ENCODE measurements around the gene PSMB7.

Gene PSMB7

DNA sequence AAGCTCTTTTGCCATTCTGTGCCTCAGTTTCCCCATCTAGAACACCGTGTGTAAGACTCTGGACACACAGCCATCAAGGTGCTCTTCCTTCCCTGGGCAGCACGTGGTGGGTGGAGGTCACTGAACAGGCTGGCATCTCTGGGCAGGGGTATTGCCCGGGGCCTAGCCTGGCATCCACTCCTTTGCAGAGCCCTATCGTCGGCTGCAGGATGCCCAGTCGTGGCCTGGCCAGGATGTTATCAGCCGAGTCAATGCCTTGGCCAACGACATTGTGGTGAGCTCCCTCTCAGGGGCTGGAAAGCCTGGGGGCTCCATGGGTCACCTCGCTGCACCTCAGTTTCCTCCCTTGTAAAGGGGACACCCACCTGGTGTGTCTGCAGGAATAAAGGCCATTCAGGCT lies 39.1 kb upstream of the PSMB7 start:
- no peak overlapping the region for H3K23ac ChIP-seq (ENCODE audit: low read length in 2 of 2)
- H3K9me3 ChIP-seq (ENCODE audit: control insufficient read depth, low read length) = no peaks in the 10 kb centered on the region
- H2BK15ac ChIP-seq (ENCODE audit: low read depth, poor library complexity, severe bottlenecking) = no peak overlapping the region
- no peak overlapping the region for H3K4me3 ChIP-seq (ENCODE audit: insufficient read depth in 1 of 2, low read depth in 1 of 2, low read length in 2 of 2)
- no peak for DNase-seq
- H3K18ac ChIP-seq (ENCODE audit: low read depth in 1 of 2, low read length in 2 of 2) = no peak overlapping the region
- H2AK5ac ChIP-seq (ENCODE audit: low read length, severe bottlenecking) = no peak overlapping the region
- no peaks in the 10 kb centered on the region for H3K79me1 ChIP-seq (replicated peaks; ENCODE audit: low read length, poor library complexity, severe bottlenecking)
- no peak overlapping the region for H4K8ac ChIP-seq (ENCODE audit: low read length)
- H3K27me3 ChIP-seq (ENCODE audit: control insufficient read depth in 1 of 2, insufficient read depth in 1 of 2, low read length in 2 of 2) = peaks cover 58 to 81% of the 10 kb centered on the region in 2 experiments
- no peak overlapping the region for H4K91ac ChIP-seq (ENCODE audit: low read length)
- WGBS = 91% methylated on average over 9 of the region's 9 CpGs
- H2BK12ac ChIP-seq (ENCODE audit: low read length in 2 of 2) = no peak overlapping the region
- peaks cover 0 to 2% of the 10 kb centered on the region in 2 experiments for H3K36me3 ChIP-seq (ENCODE audit: control insufficient read depth in 1 of 2, insufficient read depth in 2 of 2, low read depth in 1 of 2, low read length in 2 of 2)
- H3K14ac ChIP-seq (ENCODE audit: low read length in 2 of 2) = no peak overlapping the region
- H3K4me2 ChIP-seq (ENCODE audit: low read length, poor library complexity, severe bottlenecking) = no peak overlapping the region
- H2BK120ac ChIP-seq (ENCODE audit: low read depth, low read length) = no peak overlapping the region
- no peak overlapping the region for H2BK5ac ChIP-seq (ENCODE audit: low read depth, low read length, poor library complexity, severe bottlenecking)
- no peak overlapping the region for H3K4ac ChIP-seq (ENCODE audit: low read depth in 1 of 2, low read length in 2 of 2)
- no peak overlapping the region for H2AFZ ChIP-seq (ENCODE audit: low read depth, low read length)
- H3K27ac ChIP-seq (ENCODE audit: low read length, poor library complexity, severe bottlenecking) = no peak overlapping the region
- H3K9ac ChIP-seq (ENCODE audit: low read length) = no peak overlapping the region
- peaks cover 16% of the 10 kb centered on the region for H3K4me1 ChIP-seq (ENCODE audit: control insufficient read depth, insufficient read depth, low read depth, low read length)

GRCh38 chr9:124453586-124454191 lies 38.4 kb upstream of the PSMB7 start:
- H2BK5ac ChIP-seq (ENCODE audit: low read depth, low read length, poor library complexity, severe bottlenecking) = no peak overlapping the region
- H3K4me3 ChIP-seq (ENCODE audit: insufficient read depth in 1 of 2, low read depth in 1 of 2, low read length in 2 of 2) = no peak overlapping the region
- no peaks in the 10 kb centered on the region for H3K79me1 ChIP-seq (replicated peaks; ENCODE audit: low read length, poor library complexity, severe bottlenecking)
- peaks cover 16% of the 10 kb centered on the region for H3K4me1 ChIP-seq (ENCODE audit: control insufficient read depth, insufficient read depth, low read depth, low read length)
- no peak overlapping the region for H3K23ac ChIP-seq (ENCODE audit: low read length in 2 of 2)
- DNase-seq = no peak
- no peak overlapping the region for H2BK120ac ChIP-seq (ENCODE audit: low read depth, low read length)
- no peak overlapping the region for H3K4ac ChIP-seq (ENCODE audit: low read depth in 1 of 2, low read length in 2 of 2)
- no peak overlapping the region for H3K27ac ChIP-seq (ENCODE audit: low read length, poor library complexity, severe bottlenecking)
- WGBS = 32% methylated on average over 32 of the region's 35 CpGs
- no peak overlapping the region for H2BK15ac ChIP-seq (ENCODE audit: low read depth, poor library complexity, severe bottlenecking)
- peak overlapping the region; percentile 12 for H3K4me2 ChIP-seq (ENCODE audit: low read length, poor library complexity, severe bottlenecking)
- H2AFZ ChIP-seq (ENCODE audit: low read depth, low read length) = no peak overlapping the region
- H3K36me3 ChIP-seq (ENCODE audit: control insufficient read depth in 1 of 2, insufficient read depth in 2 of 2, low read depth in 1 of 2, low read length in 2 of 2) = peaks cover 0 to 2% of the 10 kb centered on the region in 2 experiments
- no peak overlapping the region for H3K14ac ChIP-seq (ENCODE audit: low read length in 2 of 2)
- H3K9me3 ChIP-seq (ENCODE audit: control insufficient read depth, low read length) = no peaks in the 10 kb centered on the region
- peaks cover 61 to 77% of the 10 kb centered on the region in 2 experiments for H3K27me3 ChIP-seq (ENCODE audit: control insufficient read depth in 1 of 2, insufficient read depth in 1 of 2, low read length in 2 of 2)
- H2BK12ac ChIP-seq (ENCODE audit: low read length in 2 of 2) = no peak overlapping the region
- no peak overlapping the region for H4K8ac ChIP-seq (ENCODE audit: low read length)
- no peak overlapping the region for H2AK5ac ChIP-seq (ENCODE audit: low read length, severe bottlenecking)
- no peak overlapping the region for H4K91ac ChIP-seq (ENCODE audit: low read length)
- H3K9ac ChIP-seq (ENCODE audit: low read length) = no peak overlapping the region
- no peak overlapping the region for H3K18ac ChIP-seq (ENCODE audit: low read depth in 1 of 2, low read length in 2 of 2)

- Histone ChIP-seq H3K4ac (ENCODE audit: low read depth in 1 of 2, low read length in 2 of 2) (no peak overlapping the region), H3K4me3 (ENCODE audit: insufficient read depth in 1 of 2, low read depth in 1 of 2, low read length in 2 of 2) (peak overlapping the region in 1 of 2 experiments; percentile 11), H3K23ac (ENCODE audit: low read length in 2 of 2) (peak overlapping the region in 1 of 2 experiments; percentile 63), H2BK5ac (ENCODE audit: low read depth, low read length, poor library complexity, severe bottlenecking) (no peak overlapping the region), H2BK120ac (ENCODE audit: low read depth, low read length) (no peak overlapping the region), H3K36me3 (ENCODE audit: control insufficient read depth in 1 of 2, insufficient read depth in 2 of 2, low read depth in 1 of 2, low read length in 2 of 2) (peaks cover 0 to 2% of the 10 kb centered on the region in 2 experiments), H3K27me3 (ENCODE audit: control insufficient read depth in 1 of 2, insufficient read depth in 1 of 2, low read length in 2 of 2) (peaks cover 64 to 72% of the 10 kb centered on the region in 2 experiments), H3K18ac (ENCODE audit: low read depth in 1 of 2, low read length in 2 of 2) (no peak overlapping the region), H2BK12ac (ENCODE audit: low read length in 2 of 2) (no peak overlapping the region), H3K79me1 (replicated peaks; ENCODE audit: low read length, poor library complexity, severe bottlenecking) (no peaks in the 10 kb centered on the region), H3K27ac (ENCODE audit: low read length, poor library complexity, severe bottlenecking) (no peak overlapping the region), H4K8ac (ENCODE audit: low read length) (no peak overlapping the region), H2AK5ac (ENCODE audit: low read length, severe bottlenecking) (no peak overlapping the region), H2BK15ac (ENCODE audit: low read depth, poor library complexity, severe bottlenecking) (no peak overlapping the region), H4K91ac (ENCODE audit: low read length) (peak overlapping the region; percentile 31), H2AFZ (ENCODE audit: low read depth, low read length) (no peak overlapping the region), H3K14ac (ENCODE audit: low read length in 2 of 2) (no peak overlapping the region), H3K4me2 (ENCODE audit: low read length, poor library complexity, severe bottlenecking) (peak overlapping the region; percentile 12), H3K9ac (ENCODE audit: low read length) (no peak overlapping the region), H3K9me3 (ENCODE audit: control insufficient read depth, low read length) (no peaks in the 10 kb centered on the region), H3K4me1 (ENCODE audit: control insufficient read depth, insufficient read depth, low read depth, low read length) (peaks cover 16% of the 10 kb centered on the region)
- no peak for DNase-seq
- 52% methylated on average over 84 of the region's 85 CpGs for WGBS
Measured at GRCh38 chr9:124452841-124453585, 37.8 kb upstream of the PSMB7 start.

GRCh38 chr9:124452326-124452725 lies 37.1 kb upstream of the PSMB7 start:
- H3K4me3 ChIP-seq (ENCODE audit: insufficient read depth in 1 of 2, low read depth in 1 of 2, low read length in 2 of 2) = no peak overlapping the region
- H2BK12ac ChIP-seq (ENCODE audit: low read length in 2 of 2) = no peak overlapping the region
- WGBS = 92% methylated on average over 19 of the region's 19 CpGs
- no peaks in the 10 kb centered on the region for H3K9me3 ChIP-seq (ENCODE audit: control insufficient read depth, low read length)
- no peak overlapping the region for H3K14ac ChIP-seq (ENCODE audit: low read length in 2 of 2)
- no peak overlapping the region for H3K9ac ChIP-seq (ENCODE audit: low read length)
- H3K79me1 ChIP-seq (replicated peaks; ENCODE audit: low read length, poor library complexity, severe bottlenecking) = no peaks in the 10 kb centered on the region
- no peak overlapping the region for H3K23ac ChIP-seq (ENCODE audit: low read length in 2 of 2)
- no peak overlapping the region for H4K8ac ChIP-seq (ENCODE audit: low read length)
- H3K18ac ChIP-seq (ENCODE audit: low read depth in 1 of 2, low read length in 2 of 2) = no peak overlapping the region
- H3K4me2 ChIP-seq (ENCODE audit: low read length, poor library complexity, severe bottlenecking) = no peak overlapping the region
- H3K4me1 ChIP-seq (ENCODE audit: control insufficient read depth, insufficient read depth, low read depth, low read length) = peaks cover 16% of the 10 kb centered on the region
- H3K36me3 ChIP-seq (ENCODE audit: control insufficient read depth in 1 of 2, insufficient read depth in 2 of 2, low read depth in 1 of 2, low read length in 2 of 2) = peaks cover 0 to 2% of the 10 kb centered on the region in 2 experiments
- no peak overlapping the region for H2AFZ ChIP-seq (ENCODE audit: low read depth, low read length)
- peaks cover 64 to 67% of the 10 kb centered on the region in 2 experiments for H3K27me3 ChIP-seq (ENCODE audit: control insufficient read depth in 1 of 2, insufficient read depth in 1 of 2, low read length in 2 of 2)
- H2BK120ac ChIP-seq (ENCODE audit: low read depth, low read length) = no peak overlapping the region
- no peak overlapping the region for H2BK15ac ChIP-seq (ENCODE audit: low read depth, poor library complexity, severe bottlenecking)
- H3K27ac ChIP-seq (ENCODE audit: low read length, poor library complexity, severe bottlenecking) = no peak overlapping the region
- no peak overlapping the region for H2AK5ac ChIP-seq (ENCODE audit: low read length, severe bottlenecking)
- H3K4ac ChIP-seq (ENCODE audit: low read depth in 1 of 2, low read length in 2 of 2) = no peak overlapping the region
- no peak for DNase-seq
- H4K91ac ChIP-seq (ENCODE audit: low read length) = no peak overlapping the region
- no peak overlapping the region for H2BK5ac ChIP-seq (ENCODE audit: low read depth, low read length, poor library complexity, severe bottlenecking)

Data from mesenchymal stem cell (in vitro differentiated cells and primary cell).